Ecto neural progenitor cell (in vitro differentiated cells): Measurements from ENCODE around the gene ABCB1.
"Not testable (repeated sequence)": the region's sequence is repeated elsewhere in the genome, so short reads cannot be mapped to it uniquely, and the experiment has no call there.

Experiments
- DNase-seq: peaks from one replicate; pipeline ENCODE4 v3.0.0-alpha.2; 2018; ENCODE audit warnings: low spot score

ABCB1 gene

DNA sequence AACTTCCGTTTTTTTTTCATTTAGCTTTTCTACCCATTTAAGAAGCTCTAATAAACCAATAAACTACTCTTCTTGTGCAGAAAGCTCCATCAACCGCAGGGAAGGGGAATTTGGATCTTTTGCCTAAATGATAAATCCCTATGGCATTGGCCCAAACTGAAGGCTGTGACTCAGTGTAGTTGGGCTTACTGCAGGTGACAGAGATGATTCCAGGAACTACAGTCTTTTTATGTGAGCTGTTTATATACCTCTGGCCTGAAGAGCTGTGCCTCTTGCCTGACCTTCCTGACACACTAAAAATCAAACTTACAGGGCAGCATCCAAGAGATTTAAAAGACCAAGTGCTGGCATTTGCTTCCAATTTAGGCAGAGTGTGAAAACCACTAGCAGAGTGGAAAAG, 25.2 kb downstream of the ABCB1 start:
- DNase-seq = no peak

DNA sequence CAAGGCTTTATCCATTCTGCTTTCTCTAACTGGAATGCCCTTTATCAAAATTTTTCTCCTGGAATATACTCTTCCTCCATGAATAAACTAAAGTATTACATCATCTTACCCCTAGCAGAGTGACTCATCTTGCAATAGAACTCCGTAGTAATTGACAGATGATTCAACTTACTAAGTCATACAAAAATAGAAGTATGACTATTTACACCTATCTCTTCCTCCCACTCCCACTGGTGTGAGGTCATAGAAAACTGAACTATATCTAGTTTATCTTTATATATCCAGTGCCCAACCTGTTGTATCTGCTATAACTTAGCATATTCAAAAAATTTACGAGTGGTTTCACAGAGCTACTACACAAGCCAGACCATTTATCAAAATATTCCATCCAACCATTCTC, 26.1 kb downstream of the ABCB1 start:
- no peak for DNase-seq

- not testable (repeated sequence) for DNase-seq
These were observed 28.2 kb downstream of the ABCB1 start for GRCh38 chr7:87572513-87572912.

DNA sequence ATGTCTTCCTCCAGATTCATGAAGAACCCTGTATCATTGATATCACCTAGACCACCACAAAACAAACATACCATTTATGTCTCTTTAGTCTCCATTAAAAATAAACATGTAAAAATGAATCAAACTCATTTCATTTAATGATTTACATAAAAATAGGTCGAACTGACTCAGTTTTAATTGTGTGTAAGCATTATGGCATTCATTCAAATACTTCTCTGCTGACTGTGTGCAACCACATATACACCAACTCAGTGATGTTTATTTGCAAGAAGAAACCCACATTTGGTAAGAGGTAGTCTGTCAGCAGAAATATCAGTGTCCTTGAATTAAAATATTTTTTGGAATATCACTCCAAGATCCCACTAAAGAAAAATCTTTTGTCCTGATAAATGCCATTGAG, 30.5 kb downstream of the ABCB1 start:
- no peak for DNase-seq

DNA sequence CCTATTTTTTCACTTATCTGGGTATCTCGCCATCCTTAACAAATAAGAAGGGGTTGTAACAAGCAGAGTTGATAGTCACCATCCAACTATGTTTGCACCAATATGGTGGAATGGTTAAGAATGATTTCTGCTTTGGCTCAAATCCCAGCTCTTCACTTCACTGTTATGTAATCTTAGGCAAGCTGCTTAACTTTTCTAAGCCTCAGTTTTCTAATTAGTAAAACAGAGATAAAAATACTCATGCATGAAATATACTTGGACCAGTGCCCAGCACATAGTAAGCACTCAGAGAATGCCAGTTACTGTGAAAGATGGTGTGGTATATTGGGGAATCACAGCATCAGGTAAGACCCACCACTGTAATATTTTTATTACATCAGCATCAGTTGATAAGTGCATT, 33.6 kb downstream of the ABCB1 start:
- no peak for DNase-seq

DNA sequence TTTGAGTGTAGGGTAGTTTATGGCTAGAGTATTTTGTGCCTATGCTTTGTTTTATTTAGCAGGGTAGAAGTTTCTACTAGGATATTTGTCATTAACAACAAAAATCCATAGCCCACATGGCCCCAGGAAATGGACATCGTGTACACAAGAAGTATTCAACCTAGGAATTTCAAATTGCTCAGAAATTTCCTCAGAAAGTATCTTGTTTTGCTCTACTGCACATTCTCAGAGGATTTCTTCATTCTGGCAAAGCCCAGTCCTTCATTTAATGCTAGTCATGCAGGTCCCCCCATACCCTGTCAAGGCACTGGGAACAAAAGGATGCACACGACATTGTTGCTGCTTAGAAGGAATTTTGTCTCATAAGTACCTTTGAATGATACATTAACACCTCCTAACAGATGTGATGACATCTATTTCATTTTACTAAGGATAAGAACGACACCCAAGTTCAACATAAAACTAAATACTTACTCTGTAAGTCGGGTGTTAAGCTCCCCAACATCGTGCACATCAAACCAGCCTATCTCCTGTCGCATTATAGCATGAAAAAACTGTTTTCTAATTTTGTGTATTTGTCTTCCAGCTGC, 34.3 kb downstream of the ABCB1 start:
- no peak for DNase-seq

GRCh38 chr7:87565877-87566276, 34.8 kb downstream of the ABCB1 start:
- DNase-seq = no peak

- DNase-seq = peak; percentile 58
These were observed 36.3 kb downstream of the ABCB1 start for GRCh38 chr7:87564296-87564963.

DNA sequence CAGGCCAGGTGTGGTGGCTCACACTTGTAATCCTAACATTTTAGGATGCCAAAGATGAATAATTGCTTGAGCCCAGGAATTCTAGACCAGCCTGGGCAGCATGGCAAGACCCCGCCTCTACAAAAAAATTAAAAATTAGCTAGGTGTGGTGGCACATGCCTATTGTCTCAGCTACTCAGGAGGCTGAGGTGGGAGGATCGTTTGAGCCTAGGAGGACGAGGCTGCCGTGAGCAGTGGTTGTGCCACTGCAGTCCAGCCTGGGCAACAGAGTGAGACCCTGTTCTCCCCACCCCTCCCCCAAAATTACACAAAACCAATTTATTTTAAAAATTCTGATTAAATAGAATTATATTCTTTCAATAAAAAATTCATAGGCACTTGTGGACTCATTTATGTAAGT, 39.0 kb downstream of the ABCB1 start:
- no peak for DNase-seq

DNA sequence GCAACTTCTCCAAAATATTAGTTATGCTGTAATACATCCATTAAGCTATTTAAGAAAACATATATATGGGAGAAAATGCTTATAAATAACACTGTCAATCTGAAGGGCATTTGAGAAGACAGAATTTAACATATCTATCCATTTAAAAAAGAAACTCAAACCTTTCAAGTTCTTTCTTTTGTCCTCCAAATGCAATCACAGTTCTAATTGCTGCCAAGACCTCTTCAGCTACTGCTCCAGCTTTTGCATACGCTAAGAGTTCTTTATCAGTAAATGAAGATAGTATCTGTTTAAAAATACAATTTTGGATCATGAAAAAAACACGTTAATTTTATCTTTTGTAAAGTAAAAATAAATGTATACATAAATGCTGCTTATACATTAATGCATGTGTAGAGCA, 39.6 kb downstream of the ABCB1 start:
- no peak for DNase-seq

DNA sequence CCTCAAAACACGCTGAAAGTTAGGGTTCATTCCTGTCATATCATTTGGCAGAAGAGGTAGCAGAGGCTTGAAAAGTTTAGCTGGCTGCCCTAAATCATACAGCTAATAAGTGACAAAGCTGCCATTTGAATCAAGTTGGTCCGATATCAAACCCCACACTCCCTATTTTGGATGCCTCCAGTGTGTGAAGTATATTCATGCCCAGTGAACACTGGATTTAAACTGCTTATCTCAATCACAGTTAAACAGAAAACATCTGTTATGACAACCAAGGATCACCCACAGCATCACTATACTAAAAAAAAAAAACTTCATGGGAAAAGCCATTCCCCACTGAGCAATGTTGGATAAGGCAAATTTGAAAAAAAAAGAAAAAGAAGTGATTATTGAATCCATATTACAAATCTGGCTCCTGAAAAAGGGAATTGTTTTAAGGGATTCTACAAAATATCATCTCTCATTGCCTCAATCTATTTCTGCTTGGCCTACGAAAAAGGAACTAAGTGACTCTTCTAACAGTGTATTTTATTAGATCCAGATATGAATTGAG, 48.3 kb downstream of the ABCB1 start:
- no peak for DNase-seq

GRCh38 chr7:87548123-87548919, 52.4 kb downstream of the ABCB1 start:
- DNase-seq = no peak

DNA sequence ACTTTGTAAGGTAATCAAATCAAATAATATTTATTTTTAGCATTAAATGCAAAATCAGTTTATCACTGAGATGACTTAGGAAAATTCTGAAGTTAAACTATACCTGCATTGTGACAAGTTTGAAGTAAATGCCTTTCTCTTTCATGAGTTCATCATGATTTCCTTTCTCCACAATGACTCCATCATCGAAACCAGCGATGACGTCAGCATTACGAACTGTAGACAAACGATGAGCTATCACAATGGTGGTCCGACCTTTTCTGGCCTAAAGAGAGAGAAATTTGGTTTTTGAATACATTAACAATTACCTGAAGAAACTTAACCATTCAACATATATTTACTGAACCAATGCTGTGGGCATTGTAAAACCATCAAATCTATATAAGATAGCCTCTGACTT, 54.9 kb downstream of the ABCB1 start:
- no peak for DNase-seq

DNA sequence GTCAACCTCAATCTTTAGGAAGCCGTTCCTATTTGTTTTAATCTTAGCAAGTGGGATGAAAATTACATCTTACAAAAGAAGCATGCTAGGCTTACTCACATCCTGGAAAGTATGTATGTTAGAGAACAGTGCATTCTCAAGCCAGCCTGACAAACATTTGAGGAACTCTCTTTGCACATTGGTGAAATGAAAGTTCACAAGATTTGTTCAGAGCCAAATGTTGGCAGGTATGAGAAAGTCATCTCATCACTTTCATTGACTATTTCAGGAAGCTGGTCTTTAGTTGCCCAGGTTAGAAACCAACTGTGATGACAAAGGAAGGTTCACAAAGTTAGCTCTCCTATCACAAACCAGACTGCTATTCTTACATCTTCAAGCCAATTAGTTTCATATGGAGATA, 57.1 kb downstream of the ABCB1 start:
- no peak for DNase-seq

GRCh38 chr7:87541648-87542047, 59.0 kb downstream of the ABCB1 start:
- no peak for DNase-seq

DNA sequence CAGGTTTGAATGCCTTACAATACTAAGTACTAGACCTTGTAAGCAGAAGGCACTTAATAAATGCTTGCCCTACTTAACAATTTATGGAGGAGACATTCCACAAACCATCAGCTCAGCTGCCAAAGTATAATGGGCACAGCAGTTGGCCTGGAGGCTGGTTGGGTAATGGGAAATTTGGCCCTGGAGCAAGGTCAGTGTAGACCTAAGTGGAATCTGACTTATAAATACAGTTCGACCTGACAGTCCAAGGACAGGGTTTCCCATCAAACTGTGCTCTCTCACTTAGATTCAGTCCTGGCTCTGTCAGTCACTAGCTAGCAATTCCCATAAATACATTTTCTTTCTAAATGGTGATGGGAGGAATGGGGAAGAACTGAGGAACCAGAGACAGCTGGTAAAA, 62.6 kb downstream of the ABCB1 start:
- DNase-seq = no peak

- no peak for DNase-seq
These were observed 66.6 kb downstream of the ABCB1 start for GRCh38 chr7:87534072-87534471.

- no peak for DNase-seq
These were observed 70.6 kb downstream of the ABCB1 start for GRCh38 chr7:87530126-87530525.

- DNase-seq = no peak
These were observed 72.0 kb downstream of the ABCB1 start for GRCh38 chr7:87528730-87529129.

- no peak for DNase-seq
These were observed 81.9 kb downstream of the ABCB1 start for GRCh38 chr7:87518735-87519134.

DNA sequence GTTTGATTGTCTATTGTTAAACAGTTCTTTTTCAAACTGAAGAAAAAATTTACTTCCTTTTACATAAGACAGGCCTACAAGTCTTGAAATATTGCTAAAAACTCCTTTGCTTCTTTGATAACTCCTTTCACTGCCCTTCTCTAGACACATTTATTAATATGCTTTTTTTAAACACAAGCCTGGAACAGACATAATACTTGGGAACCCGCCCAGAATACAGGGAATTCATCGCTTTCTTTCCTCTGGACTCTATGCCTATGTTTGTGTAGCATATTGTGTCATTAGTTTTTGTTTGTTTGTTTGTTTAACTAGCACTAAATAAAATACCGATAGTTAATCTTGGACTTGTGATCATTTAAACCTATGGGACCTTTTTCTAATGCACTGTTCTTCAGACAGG, 82.8 kb downstream of the ABCB1 start:
- no peak for DNase-seq

GRCh38 chr7:87517136-87517815, 83.4 kb downstream of the ABCB1 start:
- DNase-seq = no peak
